A172 (cell line): Measurements from ENCODE around the gene CMTM2. TPM values are rescaled to one million over a fixed set of nuclear protein-coding genes. Genes with fewer than 3 reads are reported as not detected.
"Not testable (repeated sequence)": the region's sequence is repeated elsewhere in the genome, so short reads cannot be mapped to it uniquely, and the experiment has no call there.

Experiments
- DNase-seq: peaks from one replicate; pipeline ENCODE4 v3.0.0-alpha.2; 2015; ENCODE audit warnings: low spot score
- total RNA-seq: library from RNA; depleted of rRNA; stranded (reverse); fragments of >200 nt; shearing (Covaris generic); gene quantifications from 2 replicates; pipeline ENCODE4 v1.2.3, GENCODE V29; 2014

Gene CMTM2
- total RNA-seq, 1 experiment from 2014 or later = not detected

GRCh38 chr16:66605979-66606751, 26.9 kb downstream of the CMTM2 start:
- DNase-seq = peak; percentile 49

- DNase-seq = peak; percentile 90
Observed at GRCh38 chr16:66608241-66609138, 29.2 kb downstream of the CMTM2 start.

GRCh38 chr16:66609139-66609510, 29.9 kb downstream of the CMTM2 start:
- no peak for DNase-seq

GRCh38 chr16:66610111-66610820, 31.0 kb downstream of the CMTM2 start:
- no peak for DNase-seq

- DNase-seq = not testable (repeated sequence)
Observed at GRCh38 chr16:66611911-66612310, 32.6 kb downstream of the CMTM2 start.

- DNase-seq = no peak
Observed at GRCh38 chr16:66612422-66612821, 33.2 kb downstream of the CMTM2 start.

GRCh38 chr16:66614161-66614802, 35.0 kb downstream of the CMTM2 start:
- DNase-seq = no peak

GRCh38 chr16:66616169-66616568, 36.9 kb downstream of the CMTM2 start:
- DNase-seq = no peak

- no peak for DNase-seq
Observed at GRCh38 chr16:66616592-66616991, 37.3 kb downstream of the CMTM2 start.

GRCh38 chr16:66617010-66617434, 37.8 kb downstream of the CMTM2 start:
- DNase-seq = no peak

- no peak for DNase-seq
Observed at GRCh38 chr16:66617728-66618127, 38.5 kb downstream of the CMTM2 start.

GRCh38 chr16:66618588-66619375, 39.5 kb downstream of the CMTM2 start:
- peak; percentile 94 for DNase-seq

- peak; percentile 73 for DNase-seq
Observed at GRCh38 chr16:66619534-66620428, 40.5 kb downstream of the CMTM2 start.

GRCh38 chr16:66620429-66620795, 41.1 kb downstream of the CMTM2 start:
- DNase-seq = no peak

GRCh38 chr16:66621973-66622372, 42.7 kb downstream of the CMTM2 start:
- DNase-seq = no peak

GRCh38 chr16:66622863-66623262, 43.6 kb downstream of the CMTM2 start:
- no peak for DNase-seq

GRCh38 chr16:66623755-66624154, 44.5 kb downstream of the CMTM2 start:
- no peak for DNase-seq

GRCh38 chr16:66627611-66628378, 48.5 kb downstream of the CMTM2 start:
- DNase-seq = not testable (repeated sequence)

- DNase-seq = no peak
Observed at GRCh38 chr16:66629856-66630255, 50.6 kb downstream of the CMTM2 start.
